ENCODE results near the gene EIPR1. TPM values are rescaled to one million over a fixed set of nuclear protein-coding genes. Genes with fewer than 3 reads are reported as not detected.

The EIPR1 gene
- total RNA-seq, 1 experiment from 2014 or later: 22.8 TPM

DNA sequence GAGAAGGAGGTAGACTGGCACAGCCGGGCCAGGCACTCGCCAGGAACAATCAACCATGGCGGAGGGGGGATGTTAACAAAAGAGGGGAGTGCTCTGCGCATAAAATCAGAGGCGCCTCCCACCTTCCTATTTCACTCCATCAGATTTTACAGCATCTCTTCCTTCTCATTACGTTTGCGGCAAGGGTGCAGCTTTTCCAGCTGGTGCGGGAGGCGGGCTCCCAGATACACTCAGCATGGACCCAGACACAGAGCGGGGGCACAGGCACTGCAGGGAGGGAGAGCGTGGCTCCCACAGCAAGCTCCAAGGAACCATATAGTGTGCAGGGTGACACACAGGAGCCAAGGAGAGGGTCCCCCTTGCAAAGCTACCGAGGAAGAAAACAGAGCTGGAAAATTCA is 176.3 kb downstream of the EIPR1 start:
- POLR2A ChIA-PET: no interaction called here
- Mint-ChIP-seq H3K4me1 (peaks cover 39% of the 10 kb centered on the region), H3K27ac (no peak overlapping the region), H3K27me3 (ENCODE audit: low read depth) (no peaks in the 10 kb centered on the region), H3K9me3 (peaks cover 19% of the 10 kb centered on the region), H3K4me3 (no peak overlapping the region), H3K36me3 (peaks cover 23% of the 10 kb centered on the region)
- TF ChIP-seq ZNF423 (CRISPR knock-in tag; IDR thresholded peaks at IDR 0.05) (no peak), ZNF263 (CRISPR knock-in tag; IDR thresholded peaks at IDR 0.05; ENCODE audit: low read depth) (no peak), NFYB (CRISPR knock-in tag; conservative IDR thresholded peaks at IDR 0.05; ENCODE audit: low read depth) (no peak), FOXK1 (CRISPR knock-in tag; IDR thresholded peaks at IDR 0.05) (no peak), ZBTB21 (CRISPR knock-in tag; IDR thresholded peaks at IDR 0.05; ENCODE audit: borderline replicate concordance) (no peak), ARID4B (CRISPR knock-in tag; IDR thresholded peaks at IDR 0.05; ENCODE audit: borderline replicate concordance) (no peak), ZNF396 (CRISPR knock-in tag; IDR thresholded peaks at IDR 0.05; ENCODE audit: borderline replicate concordance) (no peak), E2F1 (CRISPR knock-in tag; IDR thresholded peaks at IDR 0.05) (no peak), CBFB (CRISPR knock-in tag; IDR thresholded peaks at IDR 0.05; ENCODE audit: low read depth) (no peak), GTF2I (CRISPR knock-in tag; conservative IDR thresholded peaks at IDR 0.05) (no peak), ELF4 (CRISPR knock-in tag; IDR thresholded peaks at IDR 0.05; ENCODE audit: low read depth) (no peak), JUN (CRISPR knock-in tag; IDR thresholded peaks at IDR 0.05) (no peak)
- TF ChIP-seq, protein P1, sequence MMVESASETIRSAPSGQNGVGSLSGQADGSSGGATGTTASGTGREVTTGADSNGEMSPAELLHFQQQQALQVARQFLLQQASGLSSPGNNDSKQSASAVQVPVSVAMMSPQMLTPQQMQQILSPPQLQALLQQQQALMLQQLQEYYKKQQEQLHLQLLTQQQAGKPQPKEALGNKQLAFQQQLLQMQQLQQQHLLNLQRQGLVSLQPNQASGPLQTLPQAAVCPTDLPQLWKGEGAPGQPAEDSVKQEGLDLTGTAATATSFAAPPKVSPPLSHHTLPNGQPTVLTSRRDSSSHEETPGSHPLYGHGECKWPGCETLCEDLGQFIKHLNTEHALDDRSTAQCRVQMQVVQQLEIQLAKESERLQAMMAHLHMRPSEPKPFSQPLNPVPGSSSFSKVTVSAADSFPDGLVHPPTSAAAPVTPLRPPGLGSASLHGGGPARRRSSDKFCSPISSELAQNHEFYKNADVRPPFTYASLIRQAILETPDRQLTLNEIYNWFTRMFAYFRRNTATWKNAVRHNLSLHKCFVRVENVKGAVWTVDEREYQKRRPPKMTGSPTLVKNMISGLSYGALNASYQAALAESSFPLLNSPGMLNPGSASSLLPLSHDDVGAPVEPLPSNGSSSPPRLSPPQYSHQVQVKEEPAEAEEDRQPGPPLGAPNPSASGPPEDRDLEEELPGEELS (CRISPR knock-in tag; IDR thresholded peaks at IDR 0.05): no peak
- TF ChIP-seq, protein P2, sequence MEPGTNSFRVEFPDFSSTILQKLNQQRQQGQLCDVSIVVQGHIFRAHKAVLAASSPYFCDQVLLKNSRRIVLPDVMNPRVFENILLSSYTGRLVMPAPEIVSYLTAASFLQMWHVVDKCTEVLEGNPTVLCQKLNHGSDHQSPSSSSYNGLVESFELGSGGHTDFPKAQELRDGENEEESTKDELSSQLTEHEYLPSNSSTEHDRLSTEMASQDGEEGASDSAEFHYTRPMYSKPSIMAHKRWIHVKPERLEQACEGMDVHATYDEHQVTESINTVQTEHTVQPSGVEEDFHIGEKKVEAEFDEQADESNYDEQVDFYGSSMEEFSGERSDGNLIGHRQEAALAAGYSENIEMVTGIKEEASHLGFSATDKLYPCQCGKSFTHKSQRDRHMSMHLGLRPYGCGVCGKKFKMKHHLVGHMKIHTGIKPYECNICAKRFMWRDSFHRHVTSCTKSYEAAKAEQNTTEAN (CRISPR knock-in tag; IDR thresholded peaks at IDR 0.05): no peak
- TF ChIP-seq, protein P3, sequence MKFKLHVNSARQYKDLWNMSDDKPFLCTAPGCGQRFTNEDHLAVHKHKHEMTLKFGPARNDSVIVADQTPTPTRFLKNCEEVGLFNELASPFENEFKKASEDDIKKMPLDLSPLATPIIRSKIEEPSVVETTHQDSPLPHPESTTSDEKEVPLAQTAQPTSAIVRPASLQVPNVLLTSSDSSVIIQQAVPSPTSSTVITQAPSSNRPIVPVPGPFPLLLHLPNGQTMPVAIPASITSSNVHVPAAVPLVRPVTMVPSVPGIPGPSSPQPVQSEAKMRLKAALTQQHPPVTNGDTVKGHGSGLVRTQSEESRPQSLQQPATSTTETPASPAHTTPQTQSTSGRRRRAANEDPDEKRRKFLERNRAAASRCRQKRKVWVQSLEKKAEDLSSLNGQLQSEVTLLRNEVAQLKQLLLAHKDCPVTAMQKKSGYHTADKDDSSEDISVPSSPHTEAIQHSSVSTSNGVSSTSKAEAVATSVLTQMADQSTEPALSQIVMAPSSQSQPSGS (CRISPR knock-in tag; IDR thresholded peaks at IDR 0.05; ENCODE audit: borderline replicate concordance, low read depth): no peak
- ATAC-seq: no peak
- CTCF ChIA-PET: interaction anchor here (1.4 kb wide), 1 partner anchor 102 kb away, joined by 3 read pairs; no protein-coding TSS in a partner anchor
- DNase-seq (ENCODE audit: low spot score): no peak

GRCh38 chr2:3200420-3200939 is 177.1 kb downstream of the EIPR1 start:
- no peaks in the 10 kb centered on the region for H3K27me3 Mint-ChIP-seq (ENCODE audit: low read depth)
- peaks cover 26% of the 10 kb centered on the region for H3K36me3 Mint-ChIP-seq
- H3K9me3 Mint-ChIP-seq: peaks cover 14% of the 10 kb centered on the region
- H3K4me3 Mint-ChIP-seq: no peak overlapping the region
- ChIA-PET CTCF (no interaction called here), POLR2A (no interaction called here)
- H3K4me1 Mint-ChIP-seq: peaks cover 39% of the 10 kb centered on the region
- ATAC-seq: no peak
- DNase-seq (ENCODE audit: low spot score): no peak
- no peak overlapping the region for H3K27ac Mint-ChIP-seq
- TF ChIP-seq, protein P4, sequence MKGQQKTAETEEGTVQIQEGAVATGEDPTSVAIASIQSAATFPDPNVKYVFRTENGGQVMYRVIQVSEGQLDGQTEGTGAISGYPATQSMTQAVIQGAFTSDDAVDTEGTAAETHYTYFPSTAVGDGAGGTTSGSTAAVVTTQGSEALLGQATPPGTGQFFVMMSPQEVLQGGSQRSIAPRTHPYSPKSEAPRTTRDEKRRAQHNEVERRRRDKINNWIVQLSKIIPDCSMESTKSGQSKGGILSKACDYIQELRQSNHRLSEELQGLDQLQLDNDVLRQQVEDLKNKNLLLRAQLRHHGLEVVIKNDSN (CRISPR knock-in tag; IDR thresholded peaks at IDR 0.05): no peak
- no peak for TF ChIP-seq CREM (CRISPR knock-in tag; IDR thresholded peaks at IDR 0.05)
- no peak for TF ChIP-seq ZNF416 (CRISPR knock-in tag; IDR thresholded peaks at IDR 0.05)
- no peak for TF ChIP-seq E2F5 (CRISPR knock-in tag; IDR thresholded peaks at IDR 0.05)
- TF ChIP-seq HMGA2 (CRISPR knock-in tag; IDR thresholded peaks at IDR 0.05): no peak
- no peak for TF ChIP-seq FOXJ3 (CRISPR knock-in tag; IDR thresholded peaks at IDR 0.05; ENCODE audit: borderline replicate concordance)
- TF ChIP-seq ATF6 (CRISPR knock-in tag; IDR thresholded peaks at IDR 0.05): no peak
